HEK293T (cell line): ENCODE measurements around the gene STK36.

ENCODE experiments used
- BHLHE40 ChIP-seq: fragments of 450-650 bp; IDR thresholded peaks from 2 replicates; pipeline ENCODE4 v1.6.1; 2016; ENCODE audit warnings: mild to moderate bottlenecking, moderate library complexity, borderline replicate concordance
- ELF4 ChIP-seq: fragments of 450-650 bp; IDR thresholded peaks from 2 replicates; pipeline ENCODE4 v1.6.1; 2017; ENCODE audit warnings: antibody characterized with exemption
- FOXA1 ChIP-seq: fragments of 450-650 bp; IDR thresholded peaks from 2 replicates; pipeline ENCODE4 v1.6.1; 2016; ENCODE audit warnings: mild to moderate bottlenecking
- FOXK2 ChIP-seq: fragments of 450-650 bp; IDR thresholded peaks from 2 replicates; pipeline ENCODE4 v1.6.1; 2016; ENCODE audit warnings: mild to moderate bottlenecking
- FOXM1 ChIP-seq: fragments of 450-650 bp; IDR thresholded peaks from 2 replicates; pipeline ENCODE4 v1.6.1; 2017; ENCODE audit warnings: mild to moderate bottlenecking, borderline replicate concordance
- HDGF ChIP-seq: fragments of 450-650 bp; IDR thresholded peaks from 2 replicates; pipeline ENCODE4 v1.6.1; 2017; ENCODE audit warnings: antibody characterized with exemption, borderline replicate concordance
- L3MBTL2 ChIP-seq: fragments of 450-650 bp; conservative IDR thresholded peaks from 2 replicates; pipeline ENCODE4 v1.6.1; 2016; ENCODE audit warnings: mild to moderate bottlenecking
- NFRKB ChIP-seq: fragments of 450-650 bp; IDR thresholded peaks from 2 replicates; pipeline ENCODE4 v1.6.1; 2016; ENCODE audit warnings: mild to moderate bottlenecking, moderate library complexity
- SP1 ChIP-seq: fragments of 450-650 bp; IDR thresholded peaks from 2 replicates; pipeline ENCODE4 v1.6.1; 2017
- SUZ12 ChIP-seq: fragments of 450-650 bp; IDR thresholded peaks from 2 replicates; pipeline ENCODE4 v1.6.1; 2016; ENCODE audit warnings: mild to moderate bottlenecking
- TARDBP ChIP-seq: fragments of 450-650 bp; IDR thresholded peaks from 2 replicates; pipeline ENCODE4 v1.6.1; 2016
- ZNF384 ChIP-seq: fragments of 450-650 bp; IDR thresholded peaks from 2 replicates; pipeline ENCODE4 v1.6.1; 2016
- TF ChIP-seq, protein P1 (sequence below): fragments of 450-650 bp; IDR thresholded peaks from 2 replicates; pipeline ENCODE4 v1.6.1; 2016

DNA sequence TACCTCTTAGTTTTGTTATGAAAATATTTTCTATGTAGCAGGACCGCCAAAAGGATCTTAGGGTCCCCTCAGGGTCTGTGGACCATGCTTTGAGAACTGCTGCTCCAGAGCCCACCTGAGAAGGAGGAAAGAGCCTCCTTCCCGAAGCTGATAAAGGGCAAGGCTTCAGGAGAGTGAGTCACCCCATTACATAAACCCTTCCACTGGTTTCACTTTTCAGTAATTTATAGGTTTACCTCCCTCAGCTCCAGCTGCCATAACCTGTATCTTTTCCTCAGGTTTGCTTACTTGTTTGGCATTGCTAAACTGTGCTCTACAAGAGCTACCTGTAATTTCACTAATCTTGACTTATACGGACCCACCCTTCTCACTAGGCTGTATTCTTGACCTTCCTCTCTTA lies 45.4 kb downstream of the STK36 start:
- TF ChIP-seq SP1: no peak
- TF ChIP-seq HDGF: no peak
- no peak for TF ChIP-seq NFRKB
- TF ChIP-seq ZNF384: no peak
- no peak for TF ChIP-seq TARDBP
- no peak for TF ChIP-seq BHLHE40
- TF ChIP-seq FOXA1: no peak
- TF ChIP-seq, protein P1, sequence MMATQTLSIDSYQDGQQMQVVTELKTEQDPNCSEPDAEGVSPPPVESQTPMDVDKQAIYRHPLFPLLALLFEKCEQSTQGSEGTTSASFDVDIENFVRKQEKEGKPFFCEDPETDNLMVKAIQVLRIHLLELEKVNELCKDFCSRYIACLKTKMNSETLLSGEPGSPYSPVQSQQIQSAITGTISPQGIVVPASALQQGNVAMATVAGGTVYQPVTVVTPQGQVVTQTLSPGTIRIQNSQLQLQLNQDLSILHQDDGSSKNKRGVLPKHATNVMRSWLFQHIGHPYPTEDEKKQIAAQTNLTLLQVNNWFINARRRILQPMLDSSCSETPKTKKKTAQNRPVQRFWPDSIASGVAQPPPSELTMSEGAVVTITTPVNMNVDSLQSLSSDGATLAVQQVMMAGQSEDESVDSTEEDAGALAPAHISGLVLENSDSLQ: no peak
- TF ChIP-seq SUZ12: no peak
- no peak for TF ChIP-seq FOXK2
- no peak for TF ChIP-seq ELF4
- TF ChIP-seq FOXM1: no peak
- no peak for TF ChIP-seq L3MBTL2
